A549 (cell line): ENCODE results near the gene SENP6. TPM values are rescaled to one million over a fixed set of nuclear protein-coding genes. Genes with fewer than 3 reads are reported as not detected.
"Not testable (repeated sequence)": the region's sequence is repeated elsewhere in the genome, so short reads cannot be mapped to it uniquely, and the experiment has no call there.

Experiments used
- ATAC-seq, 2 experiments: fragments of 200-7000 bp in 1 of 2; fragments of >200 bp in 1 of 2; cut with Nextera tagmentation in 1 of 2; cut with Tn5 transposase in 1 of 2; 3 replicates each; pipeline versions ENCODE4 v1.8.0 to v1.9.1; 2018 to 2020; ENCODE audit warnings: mild to moderate bottlenecking in 1 of 2, moderate library complexity in 1 of 2
- CTCF ChIA-PET: fragments of 300-600 bp; sonication (Branson Sonifier 250); formaldehyde crosslinking; extraction: SDS; loops from one replicate; lab custom pipeline; 2021; ENCODE audit warnings: antibody characterized with exemption, inconsistent platforms; lab: Yijun Ruan, JAX
- POLR2A ChIA-PET: fragments of 350-600 bp; formaldehyde crosslinking; extraction: SDS; loops from one replicate; lab custom pipeline; 2021; ENCODE audit warnings: antibody characterized with exemption, inconsistent platforms; lab: Yijun Ruan, JAX
- DNase-seq, 2 experiments: peaks; one replicate each; pipeline versions ENCODE4 v3.0.0 to v3.0.0-alpha.2; 2011 to 2016; ENCODE audit warnings: low read depth in 1 of 2, low spot score in 1 of 2
- FAIRE-seq: peaks from 2 replicates; lab custom pipeline; 2011; peaks lifted over from hg19 to GRCh38; lab: Jason Lieb, UNC
- H3K27ac ChIP-seq, 2 experiments: fragments of >200 bp; sonication (Bioruptor Twin); formaldehyde crosslinking; 3 replicates each; pipeline ENCODE4 v1.5.1; 2016 to 2017
- H3K4me1 ChIP-seq: fragments of >200 bp; sonication (Bioruptor Twin); formaldehyde crosslinking; 3 replicates; pipeline ENCODE4 v1.6.1; 2016
- H3K4me2 ChIP-seq: fragments of >200 bp; sonication (Bioruptor Twin); formaldehyde crosslinking; 3 replicates; pipeline ENCODE4 v1.6.1; 2016
- H3K4me3 ChIP-seq: fragments of >200 bp; sonication (Bioruptor Twin); formaldehyde crosslinking; 3 replicates; pipeline ENCODE4 v1.5.1; 2016
- H3K9me3 ChIP-seq: fragments of >200 bp; sonication (Bioruptor Twin); formaldehyde crosslinking; 3 replicates; pipeline ENCODE4 v1.6.1; 2016
- BHLHE40 ChIP-seq: IDR thresholded peaks from 2 replicates; pipeline ENCODE4 v1.6.1; 2012; ENCODE audit warnings: low read depth, low read length, inconsistent platforms
- CBX8 ChIP-seq: fragments of 200-600 bp; sonication (generic); IDR thresholded peaks from 2 replicates; pipeline ENCODE4 v1.6.1; 2016
- CHD2 ChIP-seq: fragments of 150-350 bp; IDR thresholded peaks from 2 replicates; pipeline ENCODE4 v1.6.1; 2014; ENCODE audit warnings: low read length; ENCODE audit not compliant: partially characterized antibody
- EHMT2 ChIP-seq: fragments of 200-600 bp; sonication (generic); IDR thresholded peaks from 2 replicates; pipeline ENCODE4 v1.6.1; 2016; ENCODE audit warnings: antibody characterized with exemption, low read depth, mild to moderate bottlenecking, moderate library complexity
- ESRRA ChIP-seq: fragments of 150-350 bp; IDR thresholded peaks from 2 replicates; pipeline ENCODE4 v1.6.1; 2014; ENCODE audit warnings: mild to moderate bottlenecking, low read length, borderline replicate concordance
- FOSB ChIP-seq: fragments of 250-450 bp; sonication (Bioruptor Pico); IDR thresholded peaks from 2 replicates; pipeline ENCODE4 v1.5.0; 2020; ENCODE audit warnings: mild to moderate bottlenecking, moderate library complexity
- HOXA7 ChIP-seq: fragments of 250-450 bp; sonication (Bioruptor Pico); IDR thresholded peaks from 2 replicates; pipeline ENCODE4 v1.5.0; 2020; ENCODE audit warnings: mild to moderate bottlenecking, moderate library complexity
- KDM1A ChIP-seq: fragments of 200-600 bp; sonication (generic); IDR thresholded peaks from 2 replicates; pipeline ENCODE4 v1.6.1; 2016; ENCODE audit warnings: low read depth, mild to moderate bottlenecking
- KDM5A ChIP-seq: fragments of 200-600 bp; sonication (generic); IDR thresholded peaks from 2 replicates; pipeline ENCODE4 v1.6.1; 2016; ENCODE audit warnings: antibody characterized with exemption, mild to moderate bottlenecking
- MAX ChIP-seq: IDR thresholded peaks from 2 replicates; pipeline ENCODE4 v1.6.1; 2012
- MAZ ChIP-seq: fragments of 150-350 bp; IDR thresholded peaks from 2 replicates; pipeline ENCODE4 v1.6.1; 2014; ENCODE audit warnings: antibody characterized with exemption, low read depth, low read length, borderline replicate concordance
- POLR2A ChIP-seq: IDR thresholded peaks from 2 replicates; pipeline ENCODE4 v1.6.1; 2012; ENCODE audit warnings: mild to moderate bottlenecking, low read length
- RFX5 ChIP-seq: fragments of 450-650 bp; IDR thresholded peaks from 2 replicates; pipeline ENCODE4 v1.7.1; 2014; ENCODE audit warnings: antibody characterized with exemption, mild to moderate bottlenecking, moderate library complexity
- RNF2 ChIP-seq: fragments of 200-600 bp; sonication (generic); IDR thresholded peaks from 2 replicates; pipeline ENCODE4 v1.6.1; 2016; ENCODE audit warnings: low read depth, mild to moderate bottlenecking, antibody characterized with exemption, moderate library complexity, borderline replicate concordance
- SREBF2 ChIP-seq: fragments of 450-650 bp; IDR thresholded peaks from 2 replicates; pipeline ENCODE4 v1.6.1; 2014; ENCODE audit warnings: mild to moderate bottlenecking, moderate library complexity
- ZC3H11A ChIP-seq: fragments of 450-650 bp; IDR thresholded peaks from 2 replicates; pipeline ENCODE4 v1.6.1; 2014; ENCODE audit warnings: antibody characterized with exemption, mild to moderate bottlenecking
- ZFP36 ChIP-seq: fragments of 450-650 bp; IDR thresholded peaks from 2 replicates; pipeline ENCODE4 v1.6.1; 2014; ENCODE audit warnings: borderline replicate concordance; ENCODE audit not compliant: partially characterized antibody
- WGBS: methylation state at CpG from one replicate; pipeline ENCODE4 v1.1.6; 2017; ENCODE audit errors: missing lambda C conversion rate; 5-methylcytosine and 5-hydroxymethylcytosine counted together
- polyA plus RNA-seq, 4 experiments: library from polyadenylated mRNA; depleted of rRNA in 3 of 4; stranded (reverse); fragments of >200 nt; fragmentation: RNase III in 1 of 4; extraction: RNeasy Plus Mini Kit Qiagen cat#74134 plus additional on column Dnase treatment in 1 of 4; gene quantifications; 2 replicates in 3 of 4; 3 replicates in 1 of 4; pipeline ENCODE4 v1.2.3, GENCODE V29; 2011 to 2017

Gene SENP6
- polyA plus RNA-seq, 2 of the 4 experiments (the other 2 are of a cell fraction) = 29.8 to 59.9 TPM

- DNase-seq = no peak
- no peak for TF ChIP-seq CHD2
- TF ChIP-seq, all 56 proteins: peak for 0
- no peak overlapping the region for H3K4me3 ChIP-seq
- no peak overlapping the region for H3K27ac ChIP-seq
- ATAC-seq (no peak), FAIRE-seq (no peak)
- ChIA-PET CTCF (no interaction called here), POLR2A (no interaction called here)
- 77% methylated on average over 7 of the region's 7 CpGs for WGBS
- no peaks in the 10 kb centered on the region for H3K9me3 ChIP-seq
- no peak overlapping the region for H3K4me2 ChIP-seq
- peaks cover 6% of the 10 kb centered on the region; the same call in 1 of the 3 replicates for H3K4me1 ChIP-seq
These were observed 23.3 kb downstream of the SENP6 start for GRCh38 chr6:75624988-75625387.

- no peaks in the 10 kb centered on the region for H3K9me3 ChIP-seq
- H3K4me1 ChIP-seq = peaks cover 4% of the 10 kb centered on the region; the same call in 1 of the 3 replicates
- ChIA-PET CTCF (no interaction called here), POLR2A (no interaction called here)
- 86% methylated on average over 2 of the region's 2 CpGs for WGBS
- no peak overlapping the region for H3K4me3 ChIP-seq
- H3K4me2 ChIP-seq = no peak overlapping the region
- TF ChIP-seq MAZ (no peak), EHMT2 (no peak), HOXA7 (CRISPR knock-in tag) (no peak), SREBF2 (no peak)
- ATAC-seq (no peak), DNase-seq (no peak), FAIRE-seq (no peak)
- no peak overlapping the region for H3K27ac ChIP-seq
These were observed 24.9 kb downstream of the SENP6 start for GRCh38 chr6:75626561-75626960.

DNA sequence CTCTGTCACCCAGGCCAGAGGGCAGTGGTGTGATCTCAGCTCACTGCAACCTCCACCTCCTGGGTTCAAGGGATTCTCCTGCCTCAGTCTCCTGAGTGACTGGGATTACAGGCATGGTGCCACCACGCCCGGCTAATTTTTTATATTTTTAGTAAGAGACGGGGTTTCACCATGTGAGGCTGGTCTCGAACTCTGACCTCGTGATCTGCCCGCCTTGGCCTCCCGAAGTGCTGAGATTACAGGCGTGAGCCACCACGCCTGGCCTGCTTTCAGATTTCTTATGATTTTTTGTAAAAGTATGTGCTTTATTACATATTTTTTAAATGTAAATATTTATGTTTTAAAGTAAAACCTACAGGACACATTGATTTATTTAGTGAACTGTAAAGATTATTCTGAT lies 26.0 kb downstream of the SENP6 start:
- FAIRE-seq = not testable (repeated sequence)

GRCh38 chr6:75631859-75632635 lies 30.4 kb downstream of the SENP6 start:
- TF ChIP-seq KDM1A = no peak
- TF ChIP-seq POLR2A = no peak
- TF ChIP-seq MAX = no peak
- TF ChIP-seq ESRRA = no peak
- TF ChIP-seq KDM5A = no peak
- no peak for TF ChIP-seq ZFP36
- no peak for TF ChIP-seq RFX5
- no peak for TF ChIP-seq HOXA7 (CRISPR knock-in tag)
- TF ChIP-seq RNF2 = no peak
- no peak for TF ChIP-seq CBX8
- POLR2A ChIA-PET = no interaction called here
- FAIRE-seq = no peak
- H3K9me3 ChIP-seq = no peaks in the 10 kb centered on the region
- H3K27ac ChIP-seq = peak overlapping the region in 1 of 2 experiments; percentile 19; a peak in 1 of 6 replicates
- WGBS = 93% methylated on average over 5 of the region's 5 CpGs
- H3K4me2 ChIP-seq = no peak overlapping the region
- no peak for ATAC-seq
- H3K4me3 ChIP-seq = no peak overlapping the region
- no peak for DNase-seq
- H3K4me1 ChIP-seq = peaks cover 9% of the 10 kb centered on the region; the same call in 2 of the 3 replicates
- CTCF ChIA-PET = no interaction called here

More for the DNA sequence above, 26.0 kb downstream of the SENP6 start:
- H3K4me1 ChIP-seq, H3K4me3 ChIP-seq, H3K27ac ChIP-seq, CTCF ChIA-PET, ATAC-seq, H3K9me3 ChIP-seq, POLR2A ChIA-PET, DNase-seq, H3K4me2 ChIP-seq: not testable (repeated sequence)
- 90% methylated on average over 9 of the region's 9 CpGs for WGBS

- CTCF ChIA-PET = no interaction called here
- peaks cover 9% of the 10 kb centered on the region; the same call in 2 of the 3 replicates for H3K4me1 ChIP-seq
- TF ChIP-seq FOSB (CRISPR knock-in tag) = no peak
- no peak for TF ChIP-seq BHLHE40
- no peak for TF ChIP-seq RNF2
- no peak for TF ChIP-seq ZC3H11A
- TF ChIP-seq, all 56 proteins: peak for 0
- ATAC-seq (no peak), DNase-seq (no peak), FAIRE-seq (no peak)
- no peak overlapping the region for H3K4me2 ChIP-seq
- no peak overlapping the region for H3K4me3 ChIP-seq
- POLR2A ChIA-PET = no interaction called here
- 90% methylated on average over 1 of the region's 1 CpG for WGBS
- H3K27ac ChIP-seq = no peak overlapping the region
- no peaks in the 10 kb centered on the region for H3K9me3 ChIP-seq
These were observed 31.4 kb downstream of the SENP6 start for GRCh38 chr6:75633045-75633444.
